ENCODE results near the gene RAB11FIP4.

DNA sequence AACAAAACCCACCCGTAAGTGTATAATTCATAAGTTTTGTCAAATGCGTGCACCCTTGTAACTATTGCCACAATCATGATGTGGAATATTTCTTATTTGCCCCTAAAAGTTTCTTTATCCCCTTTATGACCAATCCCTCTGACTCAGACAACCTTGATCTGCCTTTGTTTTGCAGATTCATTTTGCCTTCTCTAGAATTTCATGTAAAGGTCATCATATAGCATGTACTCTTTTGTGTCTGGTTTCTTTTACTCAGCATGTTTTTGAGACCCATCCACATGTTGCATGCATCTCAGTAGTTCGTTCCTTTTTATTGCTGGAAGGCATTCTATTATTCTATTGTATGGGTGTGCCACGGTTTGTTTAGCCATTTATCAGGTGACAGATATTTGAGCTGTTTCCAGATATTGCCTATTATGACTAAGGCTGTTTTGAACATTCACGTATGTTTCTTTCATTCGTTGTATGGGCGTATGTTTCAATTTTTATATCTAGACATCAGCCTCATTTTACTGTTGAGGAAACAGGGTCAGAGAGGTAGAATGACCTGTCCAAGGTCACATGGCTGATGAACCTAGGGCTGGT, 192.4 kb downstream of the RAB11FIP4 start:
- TF ChIP-seq, protein P1, sequence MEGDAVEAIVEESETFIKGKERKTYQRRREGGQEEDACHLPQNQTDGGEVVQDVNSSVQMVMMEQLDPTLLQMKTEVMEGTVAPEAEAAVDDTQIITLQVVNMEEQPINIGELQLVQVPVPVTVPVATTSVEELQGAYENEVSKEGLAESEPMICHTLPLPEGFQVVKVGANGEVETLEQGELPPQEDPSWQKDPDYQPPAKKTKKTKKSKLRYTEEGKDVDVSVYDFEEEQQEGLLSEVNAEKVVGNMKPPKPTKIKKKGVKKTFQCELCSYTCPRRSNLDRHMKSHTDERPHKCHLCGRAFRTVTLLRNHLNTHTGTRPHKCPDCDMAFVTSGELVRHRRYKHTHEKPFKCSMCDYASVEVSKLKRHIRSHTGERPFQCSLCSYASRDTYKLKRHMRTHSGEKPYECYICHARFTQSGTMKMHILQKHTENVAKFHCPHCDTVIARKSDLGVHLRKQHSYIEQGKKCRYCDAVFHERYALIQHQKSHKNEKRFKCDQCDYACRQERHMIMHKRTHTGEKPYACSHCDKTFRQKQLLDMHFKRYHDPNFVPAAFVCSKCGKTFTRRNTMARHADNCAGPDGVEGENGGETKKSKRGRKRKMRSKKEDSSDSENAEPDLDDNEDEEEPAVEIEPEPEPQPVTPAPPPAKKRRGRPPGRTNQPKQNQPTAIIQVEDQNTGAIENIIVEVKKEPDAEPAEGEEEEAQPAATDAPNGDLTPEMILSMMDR (IDR thresholded peaks at IDR 0.05): no peak
- no peak for TF ChIP-seq ZFX (IDR thresholded peaks at IDR 0.05; ENCODE audit: borderline replicate concordance)

Data from 22Rv1 (cell line).